Measurements from ENCODE around the gene ADAP1.

Gene ADAP1

GRCh38 chr7:986766-987751 is 32.6 kb upstream of the ADAP1 start:
- H3K4me3 ChIP-seq (ENCODE audit: low read depth, low read length) = no peak overlapping the region
- no peak overlapping the region for H2AFZ ChIP-seq
- no peaks in the 10 kb centered on the region for H3K79me2 ChIP-seq
- TF ChIP-seq CTCF (IDR thresholded peaks at IDR 0.05) = no peak
- no peaks in the 10 kb centered on the region for H3K9me3 ChIP-seq (ENCODE audit: control insufficient read depth, low read length)
- H3K27ac ChIP-seq = no peak overlapping the region
- peaks cover 2% of the 10 kb centered on the region for H3K4me1 ChIP-seq
- H3K27me3 ChIP-seq (ENCODE audit: control insufficient read depth, insufficient read depth, low read length) = no peaks in the 10 kb centered on the region
- H3K36me3 ChIP-seq (ENCODE audit: control insufficient read depth, insufficient read depth, low read length) = no peaks in the 10 kb centered on the region
- no peak overlapping the region for H3K9ac ChIP-seq
- H3K4me2 ChIP-seq (ENCODE audit: low read length) = no peak overlapping the region

GRCh38 chr7:985915-986741 is 31.6 kb upstream of the ADAP1 start:
- H3K4me2 ChIP-seq (ENCODE audit: low read length) = no peak overlapping the region
- H3K4me3 ChIP-seq (ENCODE audit: low read depth, low read length) = no peak overlapping the region
- H3K9ac ChIP-seq = no peak overlapping the region
- peaks cover 2% of the 10 kb centered on the region for H3K4me1 ChIP-seq
- no peak overlapping the region for H2AFZ ChIP-seq
- no peak for TF ChIP-seq CTCF (IDR thresholded peaks at IDR 0.05)
- no peaks in the 10 kb centered on the region for H3K36me3 ChIP-seq (ENCODE audit: control insufficient read depth, insufficient read depth, low read length)
- no peak overlapping the region for H3K27ac ChIP-seq
- no peaks in the 10 kb centered on the region for H3K9me3 ChIP-seq (ENCODE audit: control insufficient read depth, low read length)
- H3K79me2 ChIP-seq = no peaks in the 10 kb centered on the region
- no peaks in the 10 kb centered on the region for H3K27me3 ChIP-seq (ENCODE audit: control insufficient read depth, insufficient read depth, low read length)

- Histone ChIP-seq H3K4me1 (peaks cover 2% of the 10 kb centered on the region), H3K4me3 (ENCODE audit: low read depth, low read length) (no peak overlapping the region), H2AFZ (no peak overlapping the region), H3K27me3 (ENCODE audit: control insufficient read depth, insufficient read depth, low read length) (no peaks in the 10 kb centered on the region), H3K4me2 (ENCODE audit: low read length) (no peak overlapping the region), H3K36me3 (ENCODE audit: control insufficient read depth, insufficient read depth, low read length) (no peaks in the 10 kb centered on the region), H3K9ac (no peak overlapping the region), H3K27ac (no peak overlapping the region), H3K79me2 (no peaks in the 10 kb centered on the region), H3K9me3 (ENCODE audit: control insufficient read depth, low read length) (no peaks in the 10 kb centered on the region)
- no peak for TF ChIP-seq CTCF (IDR thresholded peaks at IDR 0.05)
These were observed 30.6 kb upstream of the ADAP1 start for GRCh38 chr7:985127-985416.

- Histone ChIP-seq H3K4me1 (peaks cover 2% of the 10 kb centered on the region), H2AFZ (no peak overlapping the region), H3K36me3 (ENCODE audit: control insufficient read depth, insufficient read depth, low read length) (no peaks in the 10 kb centered on the region), H3K9ac (no peak overlapping the region), H3K9me3 (ENCODE audit: control insufficient read depth, low read length) (no peaks in the 10 kb centered on the region), H3K4me3 (ENCODE audit: low read depth, low read length) (no peak overlapping the region), H3K27me3 (ENCODE audit: control insufficient read depth, insufficient read depth, low read length) (no peaks in the 10 kb centered on the region), H3K79me2 (no peaks in the 10 kb centered on the region), H3K4me2 (ENCODE audit: low read length) (no peak overlapping the region), H3K27ac (no peak overlapping the region)
- no peak for TF ChIP-seq CTCF (IDR thresholded peaks at IDR 0.05)
These were observed 30.1 kb upstream of the ADAP1 start for GRCh38 chr7:984361-985126.

All from parathyroid adenoma (tissue), 2 donors.